ENCODE measurements around the gene KRTAP12-4. TPM values are rescaled to one million over a fixed set of nuclear protein-coding genes. Genes with fewer than 3 reads are reported as not detected.

The KRTAP12-4 gene
- total and polyA plus RNA-seq, 9 of the 15 experiments (the other 6 are each of a cell fraction or from before 2014, with no cell fraction given): not detected

DNA sequence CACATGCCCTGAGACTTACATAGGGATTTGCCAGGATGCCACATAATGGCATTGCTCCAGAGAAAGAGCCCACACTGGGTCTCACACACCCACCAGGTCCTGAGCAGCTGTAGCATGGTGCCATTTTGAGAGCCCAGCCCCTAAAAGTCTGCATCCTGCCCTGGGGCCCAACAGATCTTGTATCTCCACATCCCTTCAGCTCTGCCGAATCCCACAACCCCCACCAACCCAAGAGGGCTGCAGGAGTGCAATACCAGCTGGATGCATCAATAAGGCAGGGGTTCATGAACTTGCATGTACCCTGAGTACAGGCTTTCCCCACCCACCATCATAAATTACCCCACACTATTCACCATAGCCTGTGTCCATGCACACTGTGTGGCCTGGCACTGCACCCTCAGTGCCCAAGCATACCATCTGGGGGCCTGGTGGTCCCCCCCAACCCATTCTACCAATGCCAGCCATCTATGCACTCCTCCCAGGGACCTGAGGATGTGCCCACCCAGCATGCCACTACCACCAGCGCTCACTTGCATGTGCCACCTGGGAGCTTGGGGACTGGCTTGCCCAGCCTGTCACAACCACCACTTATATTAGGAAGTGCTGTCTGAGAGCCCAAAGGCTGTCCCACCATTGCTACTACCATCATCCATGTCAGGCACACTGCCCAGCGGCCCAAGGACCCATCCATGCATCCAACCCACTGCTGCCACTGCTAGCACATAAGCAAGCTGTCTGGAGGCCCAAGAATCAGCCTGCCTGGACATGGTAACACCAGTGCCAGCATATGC is 16.4 kb upstream of the KRTAP12-4 start:
- ATAC-seq (no peak), DNase-seq (ENCODE audit: extremely low read depth in 1 of 4, low spot score in 3 of 4) (no peak), FAIRE-seq (no peak)
- Histone ChIP-seq H3K9ac (ENCODE audit: insufficient read depth in 1 of 2, low read depth in 2 of 2, low read length in 2 of 2) (no peak overlapping the region), H3K9me1 (ENCODE audit: control insufficient read depth, insufficient read depth, low read length) (no peaks in the 10 kb centered on the region), H3K9me3 (replicated peaks; ENCODE audit: control insufficient read depth, insufficient read depth, low read depth, low read length) (peaks cover 4% of the 10 kb centered on the region), H3K27ac (ENCODE audit: extremely low read depth, low read depth, low read length) (no peak overlapping the region), H4K20me1 (replicated peaks; ENCODE audit: control insufficient read depth, insufficient read depth, low read length) (no peaks in the 10 kb centered on the region), H3K79me2 (ENCODE audit: control insufficient read depth, insufficient read depth, low read length) (no peaks in the 10 kb centered on the region), H3K36me3 (ENCODE audit: control insufficient read depth, insufficient read depth, low read length) (no peaks in the 10 kb centered on the region), H3K27me3 (ENCODE audit: control insufficient read depth in 2 of 2, insufficient read depth in 2 of 2, low read length in 2 of 2) (no peaks in the 10 kb centered on the region), H3K4me2 (ENCODE audit: insufficient read depth, low read length) (no peak overlapping the region), H3K4me3 (no peak overlapping the region), H2AFZ (ENCODE audit: low read depth, low read length) (no peak overlapping the region), H3K4me1 (replicated peaks in 1 of 2; ENCODE audit: control insufficient read depth in 2 of 2, insufficient read depth in 2 of 2, low read length in 2 of 2) (no peaks in the 10 kb centered on the region)
- WGBS (ENCODE audit: insufficient coverage, low coverage, missing lambda C conversion rate): 0% methylated on average over 3 of the region's 3 CpGs
- in situ Hi-C loops (cut with MboI) (no loop called here), intact Hi-C loops (cut with micrococcal nuclease) (no loop called here)
- ChIA-PET POLR2A (no interaction called here), CTCF (ENCODE audit: low intra/inter-chr PET ratio) (no interaction called here)
- no TSS peak for BruUV-seq (replicated peaks)
- no peak for TF ChIP-seq ZNF57 (CRISPR knock-in tag; IDR thresholded peaks at IDR 0.05)
- TF ChIP-seq, protein P1, sequence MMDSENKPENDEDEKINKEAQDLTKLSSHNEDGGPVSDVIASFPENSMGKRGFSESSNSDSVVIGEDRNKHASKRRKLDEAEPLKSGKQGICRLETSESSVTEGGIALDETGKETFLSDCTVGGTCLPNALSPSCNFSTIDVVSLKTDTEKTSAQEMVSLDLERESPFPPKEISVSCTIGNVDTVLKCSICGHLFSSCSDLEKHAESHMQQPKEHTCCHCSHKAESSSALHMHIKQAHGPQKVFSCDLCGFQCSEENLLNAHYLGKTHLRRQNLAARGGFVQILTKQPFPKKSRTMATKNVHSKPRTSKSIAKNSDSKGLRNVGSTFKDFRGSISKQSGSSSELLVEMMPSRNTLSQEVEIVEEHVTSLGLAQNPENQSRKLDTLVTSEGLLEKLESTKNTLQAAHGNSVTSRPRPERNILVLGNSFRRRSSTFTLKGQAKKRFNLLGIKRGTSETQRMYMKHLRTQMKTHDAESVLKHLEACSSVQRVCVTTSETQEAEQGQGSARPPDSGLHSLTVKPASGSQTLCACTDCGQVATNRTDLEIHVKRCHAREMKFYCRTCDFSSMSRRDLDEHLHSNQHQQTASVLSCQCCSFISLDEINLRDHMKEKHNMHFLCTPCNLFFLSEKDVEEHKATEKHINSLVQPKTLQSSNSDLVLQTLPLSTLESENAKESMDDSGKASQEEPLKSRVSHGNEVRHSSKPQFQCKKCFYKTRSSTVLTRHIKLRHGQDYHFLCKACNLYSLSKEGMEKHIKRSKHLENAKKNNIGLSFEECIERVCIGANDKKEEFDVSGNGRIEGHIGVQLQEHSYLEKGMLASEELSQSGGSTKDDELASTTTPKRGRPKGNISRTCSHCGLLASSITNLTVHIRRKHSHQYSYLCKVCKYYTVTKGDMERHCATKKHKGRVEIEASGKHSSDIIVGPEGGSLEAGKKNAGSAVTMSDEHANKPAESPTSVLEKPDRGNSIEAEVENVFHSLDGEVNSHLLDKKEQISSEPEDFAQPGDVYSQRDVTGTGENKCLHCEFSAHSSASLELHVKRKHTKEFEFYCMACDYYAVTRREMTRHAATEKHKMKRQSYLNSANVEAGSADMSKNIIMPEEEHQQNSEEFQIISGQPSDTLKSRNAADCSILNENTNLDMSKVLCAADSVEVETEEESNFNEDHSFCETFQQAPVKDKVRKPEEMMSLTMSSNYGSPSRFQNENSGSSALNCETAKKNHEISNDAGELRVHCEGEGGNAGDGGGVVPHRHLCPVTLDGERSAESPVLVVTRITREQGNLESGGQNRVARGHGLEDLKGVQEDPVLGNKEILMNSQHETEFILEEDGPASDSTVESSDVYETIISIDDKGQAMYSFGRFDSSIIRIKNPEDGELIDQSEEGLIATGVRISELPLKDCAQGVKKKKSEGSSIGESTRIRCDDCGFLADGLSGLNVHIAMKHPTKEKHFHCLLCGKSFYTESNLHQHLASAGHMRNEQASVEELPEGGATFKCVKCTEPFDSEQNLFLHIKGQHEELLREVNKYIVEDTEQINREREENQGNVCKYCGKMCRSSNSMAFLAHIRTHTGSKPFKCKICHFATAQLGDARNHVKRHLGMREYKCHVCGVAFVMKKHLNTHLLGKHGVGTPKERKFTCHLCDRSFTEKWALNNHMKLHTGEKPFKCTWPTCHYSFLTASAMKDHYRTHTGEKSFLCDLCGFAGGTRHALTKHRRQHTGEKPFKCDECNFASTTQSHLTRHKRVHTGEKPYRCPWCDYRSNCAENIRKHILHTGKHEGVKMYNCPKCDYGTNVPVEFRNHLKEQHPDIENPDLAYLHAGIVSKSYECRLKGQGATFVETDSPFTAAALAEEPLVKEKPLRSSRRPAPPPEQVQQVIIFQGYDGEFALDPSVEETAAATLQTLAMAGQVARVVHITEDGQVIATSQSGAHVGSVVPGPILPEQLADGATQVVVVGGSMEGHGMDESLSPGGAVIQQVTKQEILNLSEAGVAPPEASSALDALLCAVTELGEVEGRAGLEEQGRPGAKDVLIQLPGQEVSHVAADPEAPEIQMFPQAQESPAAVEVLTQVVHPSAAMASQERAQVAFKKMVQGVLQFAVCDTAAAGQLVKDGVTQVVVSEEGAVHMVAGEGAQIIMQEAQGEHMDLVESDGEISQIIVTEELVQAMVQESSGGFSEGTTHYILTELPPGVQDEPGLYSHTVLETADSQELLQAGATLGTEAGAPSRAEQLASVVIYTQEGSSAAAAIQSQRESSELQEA (IDR thresholded peaks at IDR 0.05; ENCODE audit: low read depth): no peak
- TF ChIP-seq, protein P2, sequence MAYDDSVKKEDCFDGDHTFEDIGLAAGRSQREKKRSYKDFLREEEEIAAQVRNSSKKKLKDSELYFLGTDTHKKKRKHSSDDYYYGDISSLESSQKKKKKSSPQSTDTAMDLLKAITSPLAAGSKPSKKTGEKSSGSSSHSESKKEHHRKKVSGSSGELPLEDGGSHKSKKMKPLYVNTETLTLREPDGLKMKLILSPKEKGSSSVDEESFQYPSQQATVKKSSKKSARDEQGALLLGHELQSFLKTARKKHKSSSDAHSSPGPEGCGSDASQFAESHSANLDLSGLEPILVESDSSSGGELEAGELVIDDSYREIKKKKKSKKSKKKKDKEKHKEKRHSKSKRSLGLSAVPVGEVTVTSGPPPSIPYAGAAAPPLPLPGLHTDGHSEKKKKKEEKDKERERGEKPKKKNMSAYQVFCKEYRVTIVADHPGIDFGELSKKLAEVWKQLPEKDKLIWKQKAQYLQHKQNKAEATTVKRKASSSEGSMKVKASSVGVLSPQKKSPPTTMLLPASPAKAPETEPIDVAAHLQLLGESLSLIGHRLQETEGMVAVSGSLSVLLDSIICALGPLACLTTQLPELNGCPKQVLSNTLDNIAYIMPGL (CRISPR knock-in tag; IDR thresholded peaks at IDR 0.05): no peak
- TF ChIP-seq ZNF644 (tag; IDR thresholded peaks at IDR 0.05; ENCODE audit: low read depth): no peak
- no peak for TF ChIP-seq CBFA2T2 (conservative IDR thresholded peaks at IDR 0.05)
- no peak for TF ChIP-seq PTRF (tag; IDR thresholded peaks at IDR 0.05)
- no peak for TF ChIP-seq ZC3H8 (IDR thresholded peaks at IDR 0.05)
- TF ChIP-seq MEF2A (IDR thresholded peaks at IDR 0.05; ENCODE audit: control insufficient read depth, low read depth, low read length): no peak
- no peak for TF ChIP-seq ZNF766 (CRISPR knock-in tag; conservative IDR thresholded peaks at IDR 0.05)
- no peak for TF ChIP-seq TAF9B (IDR thresholded peaks at IDR 0.05; ENCODE audit: partially characterized antibody)
- TF ChIP-seq THRA (IDR thresholded peaks at IDR 0.05): no peak
